ENCODE measurements around the gene PAQR3. TPM values are rescaled to one million over a fixed set of nuclear protein-coding genes. Genes with fewer than 3 reads are reported as not detected.
A peak's percentile ranks its signal among the peaks of the same experiment; 100 is the strongest.

The PAQR3 gene
- total and polyA plus RNA-seq, 4 donors = 3.1 to 12.1 (median 6.5) TPM

- Histone ChIP-seq H3K9me3 (ENCODE audit: control insufficient read depth in 4 of 4, insufficient read depth in 3 of 4, low read length in 3 of 4) (peaks cover 0 to 2% (median 0%) of the 10 kb centered on the region in 4 donors), H3K4me1 (ENCODE audit: control insufficient read depth in 5 of 5, insufficient read depth in 5 of 5, low read length in 5 of 5) (no peaks in the 10 kb centered on the region), H3K4me3 (no peak overlapping the region), H3K27ac (ENCODE audit: low read depth in 1 of 2, low read length in 1 of 2) (no peak overlapping the region), H3K27me3 (ENCODE audit: control insufficient read depth in 3 of 3, insufficient read depth in 3 of 3, low read length in 2 of 3) (no peaks in the 10 kb centered on the region), H3K36me3 (ENCODE audit: control insufficient read depth in 4 of 4, insufficient read depth in 4 of 4, low read length in 4 of 4) (no peaks in the 10 kb centered on the region), H3K9ac (ENCODE audit: insufficient read depth in 1 of 2, low read length in 2 of 2) (no peak overlapping the region)
- no peak for TF ChIP-seq CTCF (IDR thresholded peaks at IDR 0.05; ENCODE audit: control extremely low read depth, extremely low read depth)
- WGBS, 2 donors = 92 to 94% methylated on average over 5 of the region's 5 CpGs
- DNase-seq = no peak
- ATAC-seq (ENCODE audit: insufficient read depth, low FRiP score) = no peak
Measured at GRCh38 chr4:78953231-78953630, 14.0 kb upstream of the PAQR3 start.

- peak; percentile 63 for TF ChIP-seq CTCF (IDR thresholded peaks at IDR 0.05; ENCODE audit: control extremely low read depth, extremely low read depth)
- peak; percentile 47 for ATAC-seq (ENCODE audit: insufficient read depth, low FRiP score)
- Histone ChIP-seq H3K36me3 (ENCODE audit: control insufficient read depth in 4 of 4, insufficient read depth in 4 of 4, low read length in 4 of 4) (no peaks in the 10 kb centered on the region), H3K27me3 (ENCODE audit: control insufficient read depth in 3 of 3, insufficient read depth in 3 of 3, low read length in 2 of 3) (no peaks in the 10 kb centered on the region), H3K9ac (ENCODE audit: insufficient read depth in 1 of 2, low read length in 2 of 2) (no peak overlapping the region), H3K4me1 (ENCODE audit: control insufficient read depth in 5 of 5, insufficient read depth in 5 of 5, low read length in 5 of 5) (no peaks in the 10 kb centered on the region), H3K4me3 (no peak overlapping the region), H3K27ac (ENCODE audit: low read depth in 1 of 2, low read length in 1 of 2) (no peak overlapping the region), H3K9me3 (ENCODE audit: control insufficient read depth in 4 of 4, insufficient read depth in 3 of 4, low read length in 3 of 4) (peaks cover 0 to 2% (median 0%) of the 10 kb centered on the region in 4 donors)
- WGBS, 2 donors = 69% methylated on average over 3 of the region's 3 CpGs
- DNase-seq = peak in 2 of 3 donors; percentile 68
Measured at GRCh38 chr4:78951862-78952472, 12.7 kb upstream of the PAQR3 start.

GRCh38 chr4:78949735-78950134, 10.5 kb upstream of the PAQR3 start:
- H3K27ac ChIP-seq (ENCODE audit: low read depth in 1 of 2, low read length in 1 of 2) = no peak overlapping the region
- ATAC-seq (ENCODE audit: insufficient read depth, low FRiP score) (no peak), DNase-seq (no peak)
- H3K9me3 ChIP-seq (ENCODE audit: control insufficient read depth in 4 of 4, insufficient read depth in 3 of 4, low read length in 3 of 4) = peaks cover 0 to 2% (median under 1%) of the 10 kb centered on the region in 4 donors
- H3K36me3 ChIP-seq (ENCODE audit: control insufficient read depth in 4 of 4, insufficient read depth in 4 of 4, low read length in 4 of 4) = no peaks in the 10 kb centered on the region
- 83 to 85% methylated on average over 1 of the region's 1 CpG for WGBS, 2 donors
- no peak overlapping the region for H3K9ac ChIP-seq (ENCODE audit: insufficient read depth in 1 of 2, low read length in 2 of 2)
- no peak for TF ChIP-seq CTCF (IDR thresholded peaks at IDR 0.05; ENCODE audit: control extremely low read depth, extremely low read depth)
- no peak overlapping the region for H3K4me3 ChIP-seq
- no peaks in the 10 kb centered on the region for H3K4me1 ChIP-seq (ENCODE audit: control insufficient read depth in 5 of 5, insufficient read depth in 5 of 5, low read length in 5 of 5)
- no peaks in the 10 kb centered on the region for H3K27me3 ChIP-seq (ENCODE audit: control insufficient read depth in 3 of 3, insufficient read depth in 3 of 3, low read length in 2 of 3)

Data from lung (tissue), 12 donors.